Kidney epithelial cell (primary cell): Measurements from ENCODE around the gene CDK5R2. TPM values are rescaled to one million over a fixed set of nuclear protein-coding genes. Genes with fewer than 3 reads are reported as not detected.

Experiments
- DNase-seq: peaks from one replicate; pipeline ENCODE4 v3.0.0-alpha.2; 2010; ENCODE audit warnings: low read depth
- H3K27me3 ChIP-seq: 2 replicates; pipeline ENCODE4 v1.6.0; 2011; ENCODE audit warnings: low read length; ENCODE audit not compliant: control insufficient read depth, insufficient read depth
- H3K36me3 ChIP-seq: 2 replicates; pipeline ENCODE4 v1.5.1; 2011; ENCODE audit warnings: low read length; ENCODE audit not compliant: control insufficient read depth, insufficient read depth
- H3K4me3 ChIP-seq: 2 replicates; pipeline ENCODE4 v1.5.1; 2011; ENCODE audit warnings: low read depth, mild to moderate bottlenecking, control low read depth, low read length
- total RNA-seq: library from RNA; depleted of rRNA; stranded (reverse); fragments of >200 nt; gene quantifications from 2 replicates; pipeline ENCODE4 v1.2.3, GENCODE V29; 2015
- TF ChIP-seq, protein P1 (sequence below): IDR thresholded peaks from 2 replicates; pipeline ENCODE4 v1.5.1; 2011; ENCODE audit warnings: mild to moderate bottlenecking, moderate library complexity, low read length, control low read depth, inconsistent platforms; ENCODE audit not compliant: insufficient read depth, poor library complexity, severe bottlenecking

Gene CDK5R2
- total RNA-seq, 1 donor from 2014 or later = 0.21 TPM

DNA sequence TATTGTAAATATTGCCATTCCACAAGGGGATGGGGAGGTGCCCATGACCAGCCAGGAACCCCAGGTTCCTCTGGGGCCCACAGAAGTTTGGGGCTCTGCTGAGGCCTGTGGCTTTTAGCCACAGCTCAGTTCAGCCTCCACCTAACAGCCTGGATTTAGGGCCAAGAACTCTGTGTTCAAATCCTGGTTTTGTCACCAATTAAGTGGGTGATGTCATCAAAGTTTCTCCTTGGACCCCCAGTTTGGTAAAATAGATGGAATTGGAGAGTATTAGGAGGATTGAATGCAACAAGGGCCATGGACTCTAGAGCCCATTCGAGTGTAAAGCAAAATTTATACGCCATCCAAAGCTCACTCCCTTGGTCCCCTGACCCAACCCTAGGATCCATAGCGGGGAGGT lies 28.7 kb downstream of the CDK5R2 start:
- H3K36me3 ChIP-seq = no peaks in the 10 kb centered on the region
- peaks cover 91% of the 10 kb centered on the region for H3K27me3 ChIP-seq
- TF ChIP-seq, protein P1, sequence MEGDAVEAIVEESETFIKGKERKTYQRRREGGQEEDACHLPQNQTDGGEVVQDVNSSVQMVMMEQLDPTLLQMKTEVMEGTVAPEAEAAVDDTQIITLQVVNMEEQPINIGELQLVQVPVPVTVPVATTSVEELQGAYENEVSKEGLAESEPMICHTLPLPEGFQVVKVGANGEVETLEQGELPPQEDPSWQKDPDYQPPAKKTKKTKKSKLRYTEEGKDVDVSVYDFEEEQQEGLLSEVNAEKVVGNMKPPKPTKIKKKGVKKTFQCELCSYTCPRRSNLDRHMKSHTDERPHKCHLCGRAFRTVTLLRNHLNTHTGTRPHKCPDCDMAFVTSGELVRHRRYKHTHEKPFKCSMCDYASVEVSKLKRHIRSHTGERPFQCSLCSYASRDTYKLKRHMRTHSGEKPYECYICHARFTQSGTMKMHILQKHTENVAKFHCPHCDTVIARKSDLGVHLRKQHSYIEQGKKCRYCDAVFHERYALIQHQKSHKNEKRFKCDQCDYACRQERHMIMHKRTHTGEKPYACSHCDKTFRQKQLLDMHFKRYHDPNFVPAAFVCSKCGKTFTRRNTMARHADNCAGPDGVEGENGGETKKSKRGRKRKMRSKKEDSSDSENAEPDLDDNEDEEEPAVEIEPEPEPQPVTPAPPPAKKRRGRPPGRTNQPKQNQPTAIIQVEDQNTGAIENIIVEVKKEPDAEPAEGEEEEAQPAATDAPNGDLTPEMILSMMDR = no peak

DNA sequence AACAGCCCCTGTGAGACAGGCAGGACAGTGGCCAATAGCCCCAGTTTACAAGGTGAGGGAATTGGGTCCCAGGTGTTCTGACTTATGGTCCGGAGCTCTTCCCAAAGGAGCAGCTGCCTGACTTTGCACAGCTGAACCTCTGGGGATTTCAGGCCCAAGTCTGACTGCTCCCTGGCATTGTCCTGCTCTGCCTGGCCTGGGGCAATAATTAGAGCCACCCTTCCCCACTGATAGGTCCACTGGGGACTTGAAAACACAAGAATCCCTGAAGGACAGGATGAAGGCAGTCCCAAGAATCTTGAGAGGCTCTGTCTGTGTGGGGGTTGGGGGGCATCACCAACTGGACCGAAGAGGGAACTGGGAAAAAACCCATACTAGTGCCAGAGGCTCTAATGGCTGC lies 29.2 kb downstream of the CDK5R2 start:
- DNase-seq = no peak
- no peak overlapping the region for H3K4me3 ChIP-seq
- TF ChIP-seq, protein P1 = no peak
- H3K36me3 ChIP-seq = no peaks in the 10 kb centered on the region
- H3K27me3 ChIP-seq = peaks cover 91% of the 10 kb centered on the region

More for the DNA sequence above, 28.7 kb downstream of the CDK5R2 start:
- no peak overlapping the region for H3K4me3 ChIP-seq
- no peak for DNase-seq

DNA sequence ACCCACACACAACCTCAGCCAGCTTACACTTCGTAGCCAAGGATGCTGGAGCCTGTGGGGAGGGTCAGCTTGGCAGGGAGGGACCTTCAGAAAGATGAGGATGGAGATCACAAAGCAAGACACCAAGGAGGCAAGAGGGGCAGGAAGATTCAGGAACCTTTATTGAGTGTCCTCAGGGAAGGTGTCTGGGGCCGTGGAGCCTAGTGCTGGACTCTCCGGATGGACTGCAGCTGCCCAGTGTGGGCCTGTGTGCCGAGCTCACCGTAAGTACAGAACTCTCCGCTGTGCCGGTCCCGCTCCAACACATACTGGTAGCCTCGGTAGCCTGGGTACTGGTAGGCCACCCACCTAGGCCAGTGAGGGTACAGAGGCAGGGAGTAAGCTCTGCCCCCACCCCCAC lies 30.6 kb downstream of the CDK5R2 start:
- H3K4me3 ChIP-seq = no peak overlapping the region
- no peak for DNase-seq
- H3K27me3 ChIP-seq = peaks cover 89% of the 10 kb centered on the region
- H3K36me3 ChIP-seq = no peaks in the 10 kb centered on the region
- TF ChIP-seq, protein P1 = no peak

DNA sequence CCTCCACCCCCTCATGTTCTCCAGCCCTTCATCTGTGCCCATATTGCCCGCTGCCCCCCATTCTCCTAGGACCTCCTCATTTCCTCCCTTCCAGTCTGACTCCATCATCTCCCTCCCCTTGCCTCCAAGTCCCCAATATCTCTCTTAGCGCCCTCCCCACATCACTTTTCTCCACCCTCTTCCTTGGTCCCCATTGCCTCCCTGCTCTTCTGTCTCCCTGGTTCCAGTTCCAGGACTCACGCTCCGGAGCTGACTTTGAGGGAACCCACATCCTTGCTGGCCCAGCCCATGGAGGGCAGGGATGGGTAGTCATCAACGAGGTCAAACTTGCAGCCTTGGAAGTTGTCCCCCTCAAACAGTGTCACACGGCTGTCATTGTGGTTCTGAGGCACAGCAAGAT lies 31.1 kb downstream of the CDK5R2 start:
- TF ChIP-seq, protein P1 = no peak
- DNase-seq = no peak
- Histone ChIP-seq H3K4me3 (no peak overlapping the region), H3K27me3 (peaks cover 89% of the 10 kb centered on the region), H3K36me3 (no peaks in the 10 kb centered on the region)

DNA sequence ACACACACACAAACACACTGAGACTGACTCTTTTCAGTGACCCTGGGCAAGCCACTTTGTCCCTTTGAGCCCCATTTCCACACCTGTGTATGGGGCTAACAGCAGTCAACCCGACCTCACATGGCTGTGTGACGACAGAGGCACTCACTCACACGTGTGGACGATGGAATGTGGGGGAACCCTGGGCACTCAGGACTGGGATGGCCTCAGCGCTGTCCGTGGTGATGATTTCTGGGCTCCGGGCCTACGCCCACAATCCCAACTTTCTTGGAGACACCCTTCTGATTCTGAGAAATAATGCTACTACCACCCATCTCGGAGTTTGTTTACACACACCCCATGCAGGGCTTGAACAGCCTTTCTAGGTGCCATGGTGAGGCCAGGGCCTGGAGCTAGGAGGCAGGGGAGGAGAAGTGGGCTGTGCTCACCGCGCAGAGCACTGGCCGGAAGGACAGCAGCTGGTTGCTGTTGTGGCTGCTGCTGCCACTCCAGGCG lies 32.3 kb downstream of the CDK5R2 start:
- H3K27me3 ChIP-seq = peaks cover 88% of the 10 kb centered on the region
- H3K36me3 ChIP-seq = no peaks in the 10 kb centered on the region
- H3K4me3 ChIP-seq = no peak overlapping the region
- TF ChIP-seq, protein P1 = no peak
- no peak for DNase-seq

DNA sequence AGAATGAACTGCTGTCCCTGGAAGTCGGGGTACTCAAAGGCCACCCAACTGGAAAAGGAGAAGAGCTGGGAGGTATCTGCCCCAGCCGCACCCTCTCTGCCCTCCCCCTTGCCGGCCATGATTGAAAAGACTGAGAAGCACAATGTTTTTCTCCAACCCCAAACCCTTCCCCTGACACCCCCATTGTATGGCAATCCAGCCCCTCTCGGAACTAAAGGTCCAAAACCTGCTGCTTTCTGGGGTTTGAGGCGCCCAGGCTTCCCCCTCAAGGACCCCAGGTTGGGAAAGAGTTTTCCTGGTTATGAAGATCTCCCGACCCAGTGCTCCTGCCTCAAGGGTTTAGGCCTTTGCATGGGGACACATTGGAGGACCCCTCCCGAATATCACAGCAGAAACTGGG lies 32.7 kb downstream of the CDK5R2 start:
- DNase-seq = no peak
- Histone ChIP-seq H3K27me3 (peaks cover 88% of the 10 kb centered on the region), H3K36me3 (no peaks in the 10 kb centered on the region), H3K4me3 (no peak overlapping the region)
- TF ChIP-seq, protein P1 = no peak
